Right lobe of liver (tissue), 6 donors: ENCODE results near the gene CSF1R. TPM values are rescaled to one million over a fixed set of nuclear protein-coding genes. Genes with fewer than 3 reads are reported as not detected.

Source experiments
- ATAC-seq, 4 donors: fragments of 200-7000 bp; cut with Tn5 transposase; one replicate each; pipeline ENCODE4 v1.9.1; 2020; ENCODE audit warnings: mild to moderate bottlenecking in 4 of 4, moderate library complexity in 4 of 4
- DNase-seq, 3 donors: peaks; one replicate each; pipeline ENCODE4 v3.0.0-alpha.2; 2020
- H3K27ac ChIP-seq, 3 donors: fragments of 200-600 bp; one replicate each; pipeline ENCODE4 v1.8.0; 2022
- H3K27me3 ChIP-seq, 2 donors: fragments of 200-600 bp; one replicate each; pipeline ENCODE4 v1.8.0; 2022
- H3K36me3 ChIP-seq, 4 donors: fragments of 200-600 bp; sonication (generic) in 1 of 4; one replicate each; pipeline versions ENCODE4 v1.5.1 to v1.8.0; 2017 to 2022; ENCODE audit warnings: control low read depth in 1 of 4
- H3K4me1 ChIP-seq, 4 donors: fragments of 200-600 bp; sonication (generic) in 1 of 4; one replicate each; pipeline versions ENCODE4 v1.5.1 to v1.8.0; 2017 to 2022; ENCODE audit warnings: control low read depth in 1 of 4
- H3K4me3 ChIP-seq, 3 donors: fragments of 200-600 bp; one replicate each; pipeline ENCODE4 v1.8.0; 2022
- H3K9me3 ChIP-seq, 4 donors: fragments of 200-600 bp; sonication (generic) in 1 of 4; one replicate each; pipeline versions ENCODE4 v1.5.1 to v1.8.0; 2017 to 2022; ENCODE audit warnings: control low read depth in 1 of 4
- POLR2A ChIP-seq: fragments of 450-650 bp; IDR thresholded peaks from one replicate; pipeline ENCODE4 v1.6.1; 2017; ENCODE audit warnings: antibody characterized with exemption, mild to moderate bottlenecking
- WGBS: methylation state at CpG from one replicate; pipeline ENCODE4 v1.1.6; 2018; ENCODE audit warnings: low coverage, low lambda C conversion rate; ENCODE audit not compliant: insufficient coverage; ENCODE audit errors: missing lambda C conversion rate; 5-methylcytosine and 5-hydroxymethylcytosine counted together
- intact Hi-C, 2 donors: fragments of 100-400 bp; cut with DNase I; formaldehyde crosslinking; loops; one replicate each; pipeline versions ENCODE4 v1.11.2 to v1.14.1; 2022
- total RNA-seq, 6 experiments: library from RNA; depleted of rRNA in 2 of 6; stranded (reverse); fragments of >200 nt in 2 of 6; fragmentation: NEBNext Ultra II Directional in 3 of 6; extraction: Animal tissue kit (Norgen Biotek cat#: 25700) in 3 of 6; gene quantifications; one replicate each; pipeline versions ENCODE4 v1.1.0 to v1.2.4, GENCODE V29; 2016 to 2023
- TF ChIP-seq, protein P1 (sequence below), 4 donors: fragments of 200-600 bp in 3 of 4; fragments of 450-650 bp in 1 of 4; IDR thresholded peaks; one replicate each; pipeline versions ENCODE4 v1.5.1 to v1.8.0; 2016 to 2022; ENCODE audit warnings: antibody characterized with exemption in 4 of 4, mild to moderate bottlenecking in 2 of 4
- donor health status: DM: no; HTN: yes; CAD: no.
- donor health status: DM: no; HTN: no; CAD: no.
- donor health status: DM: no; HTN: no; CAD: no.
- donor health status: DM: no; HTN: yes; CAD: no.
- donor health status: DM: no; HTN: yes; CAD: no.

Gene CSF1R
- total RNA-seq, 6 experiments from 2014 or later, result 13.0 to 45.1 (median 16.3) TPM

DNA sequence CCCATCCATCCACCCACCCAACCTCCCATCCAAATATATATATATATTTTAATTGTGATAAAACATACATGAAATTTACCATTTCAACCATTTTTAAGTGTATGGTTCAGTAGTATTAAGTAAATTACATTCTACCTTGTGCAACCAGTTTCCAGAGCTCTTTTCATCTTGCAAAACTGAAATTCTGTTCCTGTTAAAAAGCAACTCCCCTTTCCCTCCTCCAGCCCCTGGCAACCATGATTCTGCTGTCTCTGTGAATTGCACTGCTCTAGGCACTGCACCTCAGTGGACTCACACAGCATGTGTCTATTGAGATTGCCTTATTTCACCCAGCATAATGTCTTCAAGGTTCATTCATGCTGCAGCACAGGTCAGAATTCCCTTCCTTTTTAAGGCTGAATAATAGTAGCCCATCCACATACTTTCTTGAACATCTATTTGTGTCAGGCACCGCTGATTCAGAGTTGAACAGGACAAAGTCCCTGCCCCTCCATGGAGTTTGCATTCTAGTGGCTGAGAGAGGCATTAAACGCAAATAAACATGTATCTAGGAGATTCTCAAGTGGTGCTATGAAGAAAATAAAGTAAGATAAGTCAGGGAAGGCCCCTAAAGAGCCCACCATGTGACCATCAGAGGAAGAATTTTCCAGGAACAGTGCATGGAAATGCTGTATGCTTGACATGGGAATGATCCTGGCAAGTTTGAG is 24.0 kb downstream of the CSF1R start:
- Histone ChIP-seq H3K4me1 (no peaks in the 10 kb centered on the region), H3K4me3 (no peak overlapping the region), H3K27ac (no peak overlapping the region), H3K36me3 (no peaks in the 10 kb centered on the region), H3K9me3 (no peaks in the 10 kb centered on the region), H3K27me3 (no peaks in the 10 kb centered on the region)
- DNase-seq (no peak), ATAC-seq (no peak)
- 29% methylated on average over 2 of the region's 2 CpGs for WGBS
- intact Hi-C loops, result no loop called here
- TF ChIP-seq, protein P1, sequence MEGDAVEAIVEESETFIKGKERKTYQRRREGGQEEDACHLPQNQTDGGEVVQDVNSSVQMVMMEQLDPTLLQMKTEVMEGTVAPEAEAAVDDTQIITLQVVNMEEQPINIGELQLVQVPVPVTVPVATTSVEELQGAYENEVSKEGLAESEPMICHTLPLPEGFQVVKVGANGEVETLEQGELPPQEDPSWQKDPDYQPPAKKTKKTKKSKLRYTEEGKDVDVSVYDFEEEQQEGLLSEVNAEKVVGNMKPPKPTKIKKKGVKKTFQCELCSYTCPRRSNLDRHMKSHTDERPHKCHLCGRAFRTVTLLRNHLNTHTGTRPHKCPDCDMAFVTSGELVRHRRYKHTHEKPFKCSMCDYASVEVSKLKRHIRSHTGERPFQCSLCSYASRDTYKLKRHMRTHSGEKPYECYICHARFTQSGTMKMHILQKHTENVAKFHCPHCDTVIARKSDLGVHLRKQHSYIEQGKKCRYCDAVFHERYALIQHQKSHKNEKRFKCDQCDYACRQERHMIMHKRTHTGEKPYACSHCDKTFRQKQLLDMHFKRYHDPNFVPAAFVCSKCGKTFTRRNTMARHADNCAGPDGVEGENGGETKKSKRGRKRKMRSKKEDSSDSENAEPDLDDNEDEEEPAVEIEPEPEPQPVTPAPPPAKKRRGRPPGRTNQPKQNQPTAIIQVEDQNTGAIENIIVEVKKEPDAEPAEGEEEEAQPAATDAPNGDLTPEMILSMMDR (IDR thresholded peaks at IDR 0.05), result no peak
- no peak for TF ChIP-seq POLR2A

DNA sequence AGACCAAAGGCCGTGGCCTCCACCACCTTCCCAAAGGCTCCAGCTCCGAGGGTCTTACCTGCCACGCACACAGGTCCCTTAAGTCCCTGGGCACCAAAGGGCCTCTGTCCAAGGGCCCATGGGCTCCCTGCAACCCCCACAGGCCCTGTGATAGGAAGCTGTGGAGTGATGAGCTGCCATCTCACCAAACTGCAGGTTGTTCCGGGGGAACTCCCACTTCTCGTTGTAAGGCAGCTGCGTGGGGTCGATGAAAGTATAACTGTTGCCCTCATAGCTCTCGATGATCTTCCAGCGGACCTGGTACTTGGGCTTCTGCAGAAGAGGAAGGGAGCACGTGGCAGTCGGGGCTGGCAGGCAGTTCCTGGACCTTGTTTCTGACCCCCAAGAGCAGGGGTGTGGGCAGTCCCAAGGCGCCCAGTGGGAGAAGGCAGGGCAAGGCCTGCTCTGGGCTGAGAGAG is 24.8 kb downstream of the CSF1R start:
- Histone ChIP-seq H3K27me3 (no peaks in the 10 kb centered on the region), H3K27ac (no peak overlapping the region), H3K36me3 (no peaks in the 10 kb centered on the region), H3K4me1 (no peaks in the 10 kb centered on the region), H3K9me3 (no peaks in the 10 kb centered on the region), H3K4me3 (no peak overlapping the region)
- TF ChIP-seq, protein P1 (IDR thresholded peaks at IDR 0.05), result no peak
- TF ChIP-seq POLR2A, result no peak
- 80% methylated on average over 2 of the region's 12 CpGs for WGBS
- DNase-seq, result no peak
- intact Hi-C loops, result no loop called here
- ATAC-seq, result no peak

DNA sequence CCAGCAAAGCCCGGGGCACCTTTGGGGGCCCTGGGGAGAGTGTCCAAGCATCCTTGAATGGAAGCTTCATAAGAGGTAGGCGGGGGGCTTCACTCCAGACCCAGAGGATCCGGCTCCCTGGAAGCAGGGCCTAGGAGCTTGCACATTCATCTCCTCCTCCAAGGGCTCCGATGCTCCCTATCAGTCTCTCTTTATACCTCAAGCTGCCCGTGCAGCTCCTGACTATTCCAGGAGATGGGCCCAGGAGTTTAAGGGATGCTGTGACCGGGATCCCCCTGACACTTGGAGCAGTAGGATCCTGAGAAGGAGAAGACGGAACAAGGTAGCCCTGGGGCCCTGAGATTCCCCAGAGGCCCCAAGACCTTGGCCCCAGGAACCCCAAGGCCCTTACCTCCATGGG is 25.9 kb downstream of the CSF1R start:
- no peak for TF ChIP-seq POLR2A
- TF ChIP-seq, protein P1 (IDR thresholded peaks at IDR 0.05), result no peak
- intact Hi-C loops, result no loop called here
- DNase-seq, result no peak
- no peaks in the 10 kb centered on the region for H3K4me1 ChIP-seq
- H3K27me3 ChIP-seq, result no peaks in the 10 kb centered on the region
- no peaks in the 10 kb centered on the region for H3K9me3 ChIP-seq
- no peak for ATAC-seq
- 62% methylated on average over 3 of the region's 7 CpGs for WGBS
- no peak overlapping the region for H3K27ac ChIP-seq
- H3K4me3 ChIP-seq, result no peak overlapping the region
- H3K36me3 ChIP-seq, result no peaks in the 10 kb centered on the region

DNA sequence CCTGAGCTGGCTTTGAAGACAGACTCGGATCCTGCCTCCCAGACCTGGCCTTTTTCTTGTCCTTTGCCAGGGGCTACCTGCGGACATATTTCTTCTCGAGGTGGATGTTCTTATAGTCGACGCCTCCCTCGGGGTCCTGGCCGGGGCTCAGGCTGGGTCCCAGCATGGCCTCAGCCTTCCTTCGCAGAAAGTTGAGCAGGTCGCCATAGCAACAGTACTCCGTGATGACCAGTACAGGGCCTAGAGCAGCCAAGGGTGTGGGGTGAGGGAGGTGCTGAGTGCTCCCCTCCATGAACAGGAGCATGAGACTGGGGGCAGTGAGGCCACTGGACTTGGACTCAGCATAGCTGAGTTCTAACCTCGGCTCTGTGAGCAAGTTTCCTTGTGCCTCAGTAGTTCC is 26.7 kb downstream of the CSF1R start:
- H3K27me3 ChIP-seq, result no peaks in the 10 kb centered on the region
- no peak overlapping the region for H3K27ac ChIP-seq
- intact Hi-C loops, result no loop called here
- no peak for ATAC-seq
- DNase-seq, result no peak
- H3K9me3 ChIP-seq, result no peaks in the 10 kb centered on the region
- no peak overlapping the region for H3K4me3 ChIP-seq
- WGBS, result 67% methylated on average over 1 of the region's 11 CpGs
- TF ChIP-seq, protein P1 (IDR thresholded peaks at IDR 0.05), result no peak
- no peak for TF ChIP-seq POLR2A
- peaks cover 0 to 1% (median under 1%) of the 10 kb centered on the region in 4 donors for H3K36me3 ChIP-seq
- H3K4me1 ChIP-seq, result no peaks in the 10 kb centered on the region
